ENCODE results near the gene RIMS4.

The RIMS4 gene

DNA sequence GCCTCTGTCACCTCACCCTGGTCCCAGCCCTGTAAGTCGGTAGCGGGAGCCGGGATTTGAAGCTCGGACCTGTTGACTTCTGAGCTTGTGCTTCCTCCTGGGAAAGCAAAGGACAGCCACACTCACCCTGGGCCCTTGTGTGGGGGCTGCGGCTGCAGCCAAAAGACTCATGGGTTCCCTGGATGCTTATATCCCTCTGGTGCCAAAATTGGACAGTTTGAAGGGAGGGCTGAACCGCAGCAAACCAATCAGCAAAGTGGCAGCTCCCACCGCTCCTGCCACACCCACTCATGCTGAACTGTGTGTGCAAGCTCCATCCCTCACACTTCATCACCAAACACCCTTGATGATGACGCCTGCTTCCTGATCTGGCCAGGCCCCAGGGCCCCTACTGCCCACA is 99.1 kb downstream of the RIMS4 start:
- TF ChIP-seq, protein P1, sequence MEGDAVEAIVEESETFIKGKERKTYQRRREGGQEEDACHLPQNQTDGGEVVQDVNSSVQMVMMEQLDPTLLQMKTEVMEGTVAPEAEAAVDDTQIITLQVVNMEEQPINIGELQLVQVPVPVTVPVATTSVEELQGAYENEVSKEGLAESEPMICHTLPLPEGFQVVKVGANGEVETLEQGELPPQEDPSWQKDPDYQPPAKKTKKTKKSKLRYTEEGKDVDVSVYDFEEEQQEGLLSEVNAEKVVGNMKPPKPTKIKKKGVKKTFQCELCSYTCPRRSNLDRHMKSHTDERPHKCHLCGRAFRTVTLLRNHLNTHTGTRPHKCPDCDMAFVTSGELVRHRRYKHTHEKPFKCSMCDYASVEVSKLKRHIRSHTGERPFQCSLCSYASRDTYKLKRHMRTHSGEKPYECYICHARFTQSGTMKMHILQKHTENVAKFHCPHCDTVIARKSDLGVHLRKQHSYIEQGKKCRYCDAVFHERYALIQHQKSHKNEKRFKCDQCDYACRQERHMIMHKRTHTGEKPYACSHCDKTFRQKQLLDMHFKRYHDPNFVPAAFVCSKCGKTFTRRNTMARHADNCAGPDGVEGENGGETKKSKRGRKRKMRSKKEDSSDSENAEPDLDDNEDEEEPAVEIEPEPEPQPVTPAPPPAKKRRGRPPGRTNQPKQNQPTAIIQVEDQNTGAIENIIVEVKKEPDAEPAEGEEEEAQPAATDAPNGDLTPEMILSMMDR (IDR thresholded peaks at IDR 0.05; ENCODE audit: low read length) = no peak
- TF ChIP-seq EZH2 (IDR thresholded peaks at IDR 0.05; ENCODE audit: borderline replicate concordance, low read length) = no peak
- Histone ChIP-seq H3K9ac (ENCODE audit: low read length) (no peak overlapping the region), H2AFZ (ENCODE audit: low read length) (no peak overlapping the region), H3K27me3 (ENCODE audit: insufficient read depth, low read length) (no peaks in the 10 kb centered on the region), H4K20me1 (ENCODE audit: insufficient read depth, low read length) (no peaks in the 10 kb centered on the region), H3K79me2 (ENCODE audit: insufficient read depth, low read length) (no peaks in the 10 kb centered on the region), H3K9me3 (ENCODE audit: low read length) (no peaks in the 10 kb centered on the region), H3K9me2 (ENCODE audit: low read depth, low read length) (no peaks in the 10 kb centered on the region), H3K27ac (ENCODE audit: low read depth, low read length, poor library complexity, severe bottlenecking) (no peak overlapping the region), H3K4me2 (ENCODE audit: low read length) (no peak overlapping the region), H3K4me1 (ENCODE audit: insufficient read depth, low read length, severe bottlenecking) (no peaks in the 10 kb centered on the region), H3K36me3 (ENCODE audit: insufficient read depth, low read length) (no peaks in the 10 kb centered on the region), H3F3A (ENCODE audit: insufficient read depth, low read length) (no peaks in the 10 kb centered on the region), H3K4me3 (ENCODE audit: low read depth, low read length, poor library complexity, severe bottlenecking) (no peak overlapping the region)

DNA sequence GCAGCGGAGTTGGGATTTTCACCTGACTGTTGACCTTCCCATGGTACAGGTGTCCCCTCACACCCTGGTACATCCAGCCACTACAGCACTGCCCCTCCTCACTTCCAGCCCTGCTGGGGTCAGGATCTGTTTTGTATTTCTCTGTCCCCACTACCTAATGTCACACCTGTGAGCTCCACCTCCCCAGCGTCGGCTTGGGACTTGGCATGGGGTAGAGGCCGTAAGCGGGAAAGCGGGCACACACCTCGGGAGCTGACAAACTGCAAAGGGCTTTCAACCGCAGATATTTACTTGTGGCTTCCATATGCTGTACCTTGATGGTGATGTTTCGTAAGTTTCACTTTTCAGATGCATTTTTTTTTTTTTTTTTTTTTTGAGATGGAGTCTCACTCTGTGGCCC is 100.5 kb downstream of the RIMS4 start:
- Histone ChIP-seq H4K20me1 (ENCODE audit: insufficient read depth, low read length) (no peaks in the 10 kb centered on the region), H3K4me1 (ENCODE audit: insufficient read depth, low read length, severe bottlenecking) (no peaks in the 10 kb centered on the region), H3K9me2 (ENCODE audit: low read depth, low read length) (no peaks in the 10 kb centered on the region), H2AFZ (ENCODE audit: low read length) (no peak overlapping the region), H3K9ac (ENCODE audit: low read length) (no peak overlapping the region), H3F3A (ENCODE audit: insufficient read depth, low read length) (no peaks in the 10 kb centered on the region), H3K4me2 (ENCODE audit: low read length) (no peak overlapping the region), H3K36me3 (ENCODE audit: insufficient read depth, low read length) (no peaks in the 10 kb centered on the region), H3K27ac (ENCODE audit: low read depth, low read length, poor library complexity, severe bottlenecking) (no peak overlapping the region), H3K79me2 (ENCODE audit: insufficient read depth, low read length) (no peaks in the 10 kb centered on the region), H3K9me3 (ENCODE audit: low read length) (no peaks in the 10 kb centered on the region), H3K4me3 (ENCODE audit: low read depth, low read length, poor library complexity, severe bottlenecking) (no peak overlapping the region), H3K27me3 (ENCODE audit: insufficient read depth, low read length) (no peaks in the 10 kb centered on the region)
- TF ChIP-seq, protein P1 (IDR thresholded peaks at IDR 0.05; ENCODE audit: low read length) = no peak
- no peak for TF ChIP-seq EZH2 (IDR thresholded peaks at IDR 0.05; ENCODE audit: borderline replicate concordance, low read length)

DNA sequence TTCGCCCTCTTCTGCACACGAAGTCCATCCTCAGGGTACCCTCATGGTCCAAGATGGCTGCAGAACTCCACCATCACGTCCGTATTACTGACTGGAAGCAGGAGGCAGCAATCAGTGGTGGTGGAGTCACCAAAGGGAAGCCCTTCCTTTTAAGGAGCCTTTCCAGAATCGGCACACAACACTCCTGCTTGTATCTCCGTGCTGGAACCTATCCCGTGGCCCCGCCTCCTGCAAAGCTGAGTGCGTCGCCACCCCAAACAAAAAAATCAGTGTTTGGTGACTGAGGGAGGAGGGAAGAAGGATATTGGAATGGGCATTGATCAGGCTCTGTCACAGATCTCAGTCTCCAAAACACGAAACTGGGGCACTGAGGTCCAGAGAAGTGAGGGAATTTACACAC is 101.0 kb downstream of the RIMS4 start:
- Histone ChIP-seq H3K27me3 (ENCODE audit: insufficient read depth, low read length) (no peaks in the 10 kb centered on the region), H3K9me2 (ENCODE audit: low read depth, low read length) (no peaks in the 10 kb centered on the region), H3K27ac (ENCODE audit: low read depth, low read length, poor library complexity, severe bottlenecking) (no peak overlapping the region), H3K9ac (ENCODE audit: low read length) (no peak overlapping the region), H3K36me3 (ENCODE audit: insufficient read depth, low read length) (no peaks in the 10 kb centered on the region), H3K9me3 (ENCODE audit: low read length) (no peaks in the 10 kb centered on the region), H3F3A (ENCODE audit: insufficient read depth, low read length) (no peaks in the 10 kb centered on the region), H3K4me3 (ENCODE audit: low read depth, low read length, poor library complexity, severe bottlenecking) (no peak overlapping the region), H2AFZ (ENCODE audit: low read length) (no peak overlapping the region), H3K4me1 (ENCODE audit: insufficient read depth, low read length, severe bottlenecking) (peaks cover under 1% of the 10 kb centered on the region), H4K20me1 (ENCODE audit: insufficient read depth, low read length) (no peaks in the 10 kb centered on the region), H3K79me2 (ENCODE audit: insufficient read depth, low read length) (no peaks in the 10 kb centered on the region), H3K4me2 (ENCODE audit: low read length) (no peak overlapping the region)
- TF ChIP-seq, protein P1 (IDR thresholded peaks at IDR 0.05; ENCODE audit: low read length) = no peak
- TF ChIP-seq EZH2 (IDR thresholded peaks at IDR 0.05; ENCODE audit: borderline replicate concordance, low read length) = no peak

Data from OCI-LY1 (cell line).